ENCODE results near the gene TNNI3K.

The TNNI3K gene

DNA sequence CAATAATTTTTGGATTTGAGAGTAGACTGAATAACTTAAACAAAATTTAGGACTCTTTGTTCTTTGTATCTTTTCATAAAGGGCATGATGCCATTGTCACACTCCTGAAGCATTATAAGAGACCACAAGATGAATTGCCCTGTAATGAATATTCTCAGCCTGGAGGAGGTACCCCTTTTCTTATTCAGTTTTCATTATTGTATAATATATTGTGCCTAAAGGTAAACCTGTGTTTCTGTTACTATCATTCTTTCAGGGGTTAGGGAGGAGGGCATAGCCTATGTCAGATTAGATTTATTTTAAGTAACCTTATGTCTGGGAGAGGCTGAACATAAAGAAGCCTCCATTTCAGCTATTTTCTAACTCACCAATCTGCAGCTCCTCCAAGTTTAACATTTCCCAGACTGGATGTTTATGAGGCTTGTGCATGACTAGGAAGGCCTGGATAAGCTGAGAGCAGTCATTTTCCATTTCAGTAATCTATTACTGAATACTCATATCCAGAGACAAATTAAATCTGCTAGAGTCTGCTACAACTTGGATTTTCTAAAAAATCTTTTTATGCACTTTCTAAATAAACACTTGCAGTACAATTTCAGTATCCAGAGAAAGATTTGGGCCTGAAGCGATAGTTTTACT lies 132.1 kb downstream of the TNNI3K start:
- no peaks in the 10 kb centered on the region for H3K27me3 ChIP-seq (ENCODE audit: insufficient read depth, poor library complexity, severe bottlenecking)
- TF ChIP-seq, protein P1, sequence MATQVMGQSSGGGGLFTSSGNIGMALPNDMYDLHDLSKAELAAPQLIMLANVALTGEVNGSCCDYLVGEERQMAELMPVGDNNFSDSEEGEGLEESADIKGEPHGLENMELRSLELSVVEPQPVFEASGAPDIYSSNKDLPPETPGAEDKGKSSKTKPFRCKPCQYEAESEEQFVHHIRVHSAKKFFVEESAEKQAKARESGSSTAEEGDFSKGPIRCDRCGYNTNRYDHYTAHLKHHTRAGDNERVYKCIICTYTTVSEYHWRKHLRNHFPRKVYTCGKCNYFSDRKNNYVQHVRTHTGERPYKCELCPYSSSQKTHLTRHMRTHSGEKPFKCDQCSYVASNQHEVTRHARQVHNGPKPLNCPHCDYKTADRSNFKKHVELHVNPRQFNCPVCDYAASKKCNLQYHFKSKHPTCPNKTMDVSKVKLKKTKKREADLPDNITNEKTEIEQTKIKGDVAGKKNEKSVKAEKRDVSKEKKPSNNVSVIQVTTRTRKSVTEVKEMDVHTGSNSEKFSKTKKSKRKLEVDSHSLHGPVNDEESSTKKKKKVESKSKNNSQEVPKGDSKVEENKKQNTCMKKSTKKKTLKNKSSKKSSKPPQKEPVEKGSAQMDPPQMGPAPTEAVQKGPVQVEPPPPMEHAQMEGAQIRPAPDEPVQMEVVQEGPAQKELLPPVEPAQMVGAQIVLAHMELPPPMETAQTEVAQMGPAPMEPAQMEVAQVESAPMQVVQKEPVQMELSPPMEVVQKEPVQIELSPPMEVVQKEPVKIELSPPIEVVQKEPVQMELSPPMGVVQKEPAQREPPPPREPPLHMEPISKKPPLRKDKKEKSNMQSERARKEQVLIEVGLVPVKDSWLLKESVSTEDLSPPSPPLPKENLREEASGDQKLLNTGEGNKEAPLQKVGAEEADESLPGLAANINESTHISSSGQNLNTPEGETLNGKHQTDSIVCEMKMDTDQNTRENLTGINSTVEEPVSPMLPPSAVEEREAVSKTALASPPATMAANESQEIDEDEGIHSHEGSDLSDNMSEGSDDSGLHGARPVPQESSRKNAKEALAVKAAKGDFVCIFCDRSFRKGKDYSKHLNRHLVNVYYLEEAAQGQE (IDR thresholded peaks at IDR 0.05; ENCODE audit: insufficient replicate concordance, low read depth), result no peak
- TF ChIP-seq, protein P2, sequence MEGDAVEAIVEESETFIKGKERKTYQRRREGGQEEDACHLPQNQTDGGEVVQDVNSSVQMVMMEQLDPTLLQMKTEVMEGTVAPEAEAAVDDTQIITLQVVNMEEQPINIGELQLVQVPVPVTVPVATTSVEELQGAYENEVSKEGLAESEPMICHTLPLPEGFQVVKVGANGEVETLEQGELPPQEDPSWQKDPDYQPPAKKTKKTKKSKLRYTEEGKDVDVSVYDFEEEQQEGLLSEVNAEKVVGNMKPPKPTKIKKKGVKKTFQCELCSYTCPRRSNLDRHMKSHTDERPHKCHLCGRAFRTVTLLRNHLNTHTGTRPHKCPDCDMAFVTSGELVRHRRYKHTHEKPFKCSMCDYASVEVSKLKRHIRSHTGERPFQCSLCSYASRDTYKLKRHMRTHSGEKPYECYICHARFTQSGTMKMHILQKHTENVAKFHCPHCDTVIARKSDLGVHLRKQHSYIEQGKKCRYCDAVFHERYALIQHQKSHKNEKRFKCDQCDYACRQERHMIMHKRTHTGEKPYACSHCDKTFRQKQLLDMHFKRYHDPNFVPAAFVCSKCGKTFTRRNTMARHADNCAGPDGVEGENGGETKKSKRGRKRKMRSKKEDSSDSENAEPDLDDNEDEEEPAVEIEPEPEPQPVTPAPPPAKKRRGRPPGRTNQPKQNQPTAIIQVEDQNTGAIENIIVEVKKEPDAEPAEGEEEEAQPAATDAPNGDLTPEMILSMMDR (IDR thresholded peaks at IDR 0.05; ENCODE audit: insufficient read depth, low read length), result no peak
- TF ChIP-seq SPI1 (IDR thresholded peaks at IDR 0.05; ENCODE audit: borderline replicate concordance, low read depth) (no peak), GABPA (IDR thresholded peaks at IDR 0.05; ENCODE audit: low read depth) (no peak), POLR2AphosphoS5 (IDR thresholded peaks at IDR 0.05; ENCODE audit: low read depth) (no peak)
- H3K27ac ChIP-seq (replicated peaks), result no peak overlapping the region
- DNase-seq (ENCODE audit: low read depth in 1 of 2, low spot score in 1 of 2), result no peak
- no peak overlapping the region for H3K4me3 ChIP-seq (replicated peaks; ENCODE audit: insufficient read depth, low read length)

DNA sequence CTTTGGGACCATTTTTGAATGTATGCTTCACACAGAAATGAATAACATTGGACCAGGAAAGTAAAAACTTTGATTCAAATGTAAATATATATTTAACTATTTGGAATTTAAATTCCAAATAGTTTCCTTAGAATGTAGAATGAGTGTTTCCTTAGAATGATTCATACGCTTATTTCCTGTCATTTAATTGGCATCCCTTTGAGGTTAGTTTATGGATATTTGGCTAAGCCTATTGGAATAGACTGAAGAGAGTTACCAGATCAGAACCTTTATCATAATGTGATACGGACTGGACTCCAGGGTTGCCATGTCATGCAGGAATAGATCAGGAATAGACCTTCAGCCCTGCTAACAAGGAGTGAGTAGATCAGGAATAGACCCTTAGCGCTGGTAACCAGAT lies 133.1 kb downstream of the TNNI3K start:
- TF ChIP-seq GABPA (IDR thresholded peaks at IDR 0.05; ENCODE audit: low read depth) (no peak), SPI1 (IDR thresholded peaks at IDR 0.05; ENCODE audit: borderline replicate concordance, low read depth) (no peak), POLR2AphosphoS5 (IDR thresholded peaks at IDR 0.05; ENCODE audit: low read depth) (no peak)
- TF ChIP-seq, protein P1 (IDR thresholded peaks at IDR 0.05; ENCODE audit: insufficient replicate concordance, low read depth), result no peak
- TF ChIP-seq, protein P2 (IDR thresholded peaks at IDR 0.05; ENCODE audit: insufficient read depth, low read length), result no peak
- Histone ChIP-seq H3K4me3 (replicated peaks; ENCODE audit: insufficient read depth, low read length) (no peak overlapping the region), H3K27ac (replicated peaks) (no peak overlapping the region), H3K27me3 (ENCODE audit: insufficient read depth, poor library complexity, severe bottlenecking) (no peaks in the 10 kb centered on the region)
- no peak for DNase-seq (ENCODE audit: low read depth in 1 of 2, low spot score in 1 of 2)

DNA sequence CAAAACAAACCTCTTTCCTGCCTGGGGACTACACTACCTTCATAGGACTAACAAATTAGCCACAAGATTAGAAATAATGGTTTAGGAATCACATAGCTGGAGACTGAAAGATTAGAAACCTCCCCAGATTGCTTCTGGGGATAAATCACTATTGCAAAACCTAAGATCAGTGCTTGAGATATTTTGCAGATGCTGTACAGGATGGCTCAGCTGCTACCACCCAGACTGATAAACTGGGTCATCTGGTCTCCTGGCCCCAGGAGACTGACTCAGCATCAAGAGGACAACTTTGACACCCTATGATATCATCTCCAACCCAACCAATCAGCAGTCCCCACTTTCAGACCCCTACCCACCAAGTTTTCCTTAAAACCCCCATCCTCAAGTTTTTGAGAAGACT lies 140.2 kb downstream of the TNNI3K start:
- Histone ChIP-seq H3K27me3 (ENCODE audit: insufficient read depth, poor library complexity, severe bottlenecking) (no peaks in the 10 kb centered on the region), H3K4me3 (replicated peaks; ENCODE audit: insufficient read depth, low read length) (no peak overlapping the region), H3K27ac (replicated peaks) (no peak overlapping the region)
- TF ChIP-seq, protein P2 (IDR thresholded peaks at IDR 0.05; ENCODE audit: insufficient read depth, low read length), result no peak
- TF ChIP-seq POLR2AphosphoS5 (IDR thresholded peaks at IDR 0.05; ENCODE audit: low read depth) (no peak), GABPA (IDR thresholded peaks at IDR 0.05; ENCODE audit: low read depth) (no peak), SPI1 (IDR thresholded peaks at IDR 0.05; ENCODE audit: borderline replicate concordance, low read depth) (no peak)
- TF ChIP-seq, protein P1 (IDR thresholded peaks at IDR 0.05; ENCODE audit: insufficient replicate concordance, low read depth), result no peak
- no peak for DNase-seq (ENCODE audit: low read depth in 1 of 2, low spot score in 1 of 2)

All from HL-60 (cell line).